Measurements from ENCODE around the gene IQSEC3.

IQSEC3 gene

GRCh38 chr12:197911-198695 lies 131.5 kb downstream of the IQSEC3 start:
- DNase-seq (ENCODE audit: low spot score) = no peak
- Histone ChIP-seq H3K4me1 (ENCODE audit: insufficient read depth, poor library complexity, severe bottlenecking) (no peaks in the 10 kb centered on the region), H3K27me3 (ENCODE audit: insufficient read depth, poor library complexity, severe bottlenecking) (peaks cover 20% of the 10 kb centered on the region), H3K36me3 (ENCODE audit: low read depth) (no peaks in the 10 kb centered on the region), H3K4me3 (ENCODE audit: severe bottlenecking) (no peak overlapping the region), H3K9me3 (ENCODE audit: severe bottlenecking) (no peaks in the 10 kb centered on the region), H3K27ac (ENCODE audit: poor library complexity, severe bottlenecking) (no peak overlapping the region)
- TF ChIP-seq CTCF (IDR thresholded peaks at IDR 0.05; ENCODE audit: poor library complexity, severe bottlenecking) = no peak
- no peak for ATAC-seq (ENCODE audit: low read depth)

- no peak overlapping the region for H3K4me3 ChIP-seq (ENCODE audit: severe bottlenecking)
- no peaks in the 10 kb centered on the region for H3K36me3 ChIP-seq (ENCODE audit: low read depth)
- no peaks in the 10 kb centered on the region for H3K4me1 ChIP-seq (ENCODE audit: insufficient read depth, poor library complexity, severe bottlenecking)
- H3K9me3 ChIP-seq (ENCODE audit: severe bottlenecking) = no peaks in the 10 kb centered on the region
- no peak for ATAC-seq (ENCODE audit: low read depth)
- H3K27me3 ChIP-seq (ENCODE audit: insufficient read depth, poor library complexity, severe bottlenecking) = peaks cover 24% of the 10 kb centered on the region
- no peak overlapping the region for H3K27ac ChIP-seq (ENCODE audit: poor library complexity, severe bottlenecking)
- DNase-seq (ENCODE audit: low spot score) = no peak
- TF ChIP-seq CTCF (IDR thresholded peaks at IDR 0.05; ENCODE audit: poor library complexity, severe bottlenecking) = no peak
These were observed 132.1 kb downstream of the IQSEC3 start for GRCh38 chr12:198705-199104.

GRCh38 chr12:201361-201760 lies 134.8 kb downstream of the IQSEC3 start:
- Histone ChIP-seq H3K27ac (ENCODE audit: poor library complexity, severe bottlenecking) (no peak overlapping the region), H3K4me3 (ENCODE audit: severe bottlenecking) (no peak overlapping the region), H3K9me3 (ENCODE audit: severe bottlenecking) (no peaks in the 10 kb centered on the region), H3K4me1 (ENCODE audit: insufficient read depth, poor library complexity, severe bottlenecking) (no peaks in the 10 kb centered on the region), H3K27me3 (ENCODE audit: insufficient read depth, poor library complexity, severe bottlenecking) (peaks cover 38% of the 10 kb centered on the region), H3K36me3 (ENCODE audit: low read depth) (no peaks in the 10 kb centered on the region)
- ATAC-seq (ENCODE audit: low read depth) = no peak
- no peak for TF ChIP-seq CTCF (IDR thresholded peaks at IDR 0.05; ENCODE audit: poor library complexity, severe bottlenecking)
- DNase-seq (ENCODE audit: low spot score) = no peak

DNA sequence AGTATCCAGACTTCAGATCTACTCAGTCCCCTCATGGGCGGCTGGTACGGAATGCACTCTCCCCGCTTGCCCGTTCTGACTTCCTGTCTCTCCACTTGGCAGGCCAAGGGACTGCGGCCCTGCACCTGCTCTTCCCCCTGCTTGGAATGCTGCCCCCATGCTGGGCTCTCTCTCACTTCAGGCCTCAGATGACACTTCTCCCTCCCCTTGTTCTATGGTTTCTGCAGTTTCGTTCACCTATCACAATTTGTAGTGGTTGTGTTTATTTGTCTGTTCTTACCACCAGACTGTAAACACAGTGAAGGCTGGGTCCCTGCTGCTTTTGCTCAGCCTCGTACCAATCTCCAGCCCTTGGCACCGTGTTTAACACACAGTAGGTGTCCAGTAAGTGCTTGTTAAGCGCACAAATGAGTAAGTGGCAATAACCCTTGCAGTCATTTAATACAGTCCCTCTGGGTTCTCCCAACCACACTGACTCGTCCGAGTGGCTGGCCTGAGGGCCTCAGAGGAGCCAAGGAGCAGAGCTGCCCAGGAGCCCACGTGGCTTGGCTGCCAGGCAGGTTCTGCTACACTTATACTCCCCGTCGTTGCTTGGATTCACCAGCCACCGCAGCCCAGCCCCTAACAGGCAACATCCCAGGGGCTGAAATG lies 135.6 kb downstream of the IQSEC3 start:
- Histone ChIP-seq H3K27me3 (ENCODE audit: insufficient read depth, poor library complexity, severe bottlenecking) (peaks cover 38% of the 10 kb centered on the region), H3K4me1 (ENCODE audit: insufficient read depth, poor library complexity, severe bottlenecking) (no peaks in the 10 kb centered on the region), H3K27ac (ENCODE audit: poor library complexity, severe bottlenecking) (no peak overlapping the region), H3K9me3 (ENCODE audit: severe bottlenecking) (no peaks in the 10 kb centered on the region), H3K36me3 (ENCODE audit: low read depth) (no peaks in the 10 kb centered on the region), H3K4me3 (ENCODE audit: severe bottlenecking) (no peak overlapping the region)
- ATAC-seq (ENCODE audit: low read depth) (peak; percentile 33; the same call in 2 of the 3 replicates), DNase-seq (ENCODE audit: low spot score) (no peak)
- TF ChIP-seq CTCF (IDR thresholded peaks at IDR 0.05; ENCODE audit: poor library complexity, severe bottlenecking) = no peak

GRCh38 chr12:203074-203461 lies 136.5 kb downstream of the IQSEC3 start:
- H3K4me1 ChIP-seq (ENCODE audit: insufficient read depth, poor library complexity, severe bottlenecking) = no peaks in the 10 kb centered on the region
- H3K9me3 ChIP-seq (ENCODE audit: severe bottlenecking) = no peaks in the 10 kb centered on the region
- peaks cover 38% of the 10 kb centered on the region for H3K27me3 ChIP-seq (ENCODE audit: insufficient read depth, poor library complexity, severe bottlenecking)
- ATAC-seq (ENCODE audit: low read depth) = no peak
- no peak overlapping the region for H3K27ac ChIP-seq (ENCODE audit: poor library complexity, severe bottlenecking)
- no peak overlapping the region for H3K4me3 ChIP-seq (ENCODE audit: severe bottlenecking)
- no peak for DNase-seq (ENCODE audit: low spot score)
- no peak for TF ChIP-seq CTCF (IDR thresholded peaks at IDR 0.05; ENCODE audit: poor library complexity, severe bottlenecking)
- no peaks in the 10 kb centered on the region for H3K36me3 ChIP-seq (ENCODE audit: low read depth)

Measured in RWPE2 (cell line).